GM19023 (cell line): ENCODE data around the gene FGFR3.

Experiments used
- ATAC-seq: cut with Tn5 transposase; IDR thresholded peaks from one replicate; pipeline ENCODE4 v1.9.1; 2021; ENCODE audit warnings: mild to moderate bottlenecking, moderate library complexity; ENCODE audit not compliant: unreplicated experiment

FGFR3 gene

GRCh38 chr4:1801286-1801958 is 8.3 kb downstream of the FGFR3 start:
- ATAC-seq: no peak

GRCh38 chr4:1802151-1802715 is 9.1 kb downstream of the FGFR3 start:
- ATAC-seq: no peak

GRCh38 chr4:1802720-1803522 is 9.8 kb downstream of the FGFR3 start:
- no peak for ATAC-seq

- ATAC-seq: no peak
These were observed 10.7 kb downstream of the FGFR3 start for GRCh38 chr4:1803523-1804423.

GRCh38 chr4:1804638-1805492 is 11.8 kb downstream of the FGFR3 start:
- no peak for ATAC-seq

GRCh38 chr4:1805493-1806222 is 12.6 kb downstream of the FGFR3 start:
- ATAC-seq: no peak

GRCh38 chr4:1806223-1806564 is 13.1 kb downstream of the FGFR3 start:
- no peak for ATAC-seq

- ATAC-seq: no peak
These were observed 13.7 kb downstream of the FGFR3 start for GRCh38 chr4:1806596-1807331.

- no peak for ATAC-seq
These were observed 14.3 kb downstream of the FGFR3 start for GRCh38 chr4:1807332-1807777.

GRCh38 chr4:1808396-1808795 is 15.3 kb downstream of the FGFR3 start:
- no peak for ATAC-seq

- ATAC-seq: no peak
These were observed 16.0 kb downstream of the FGFR3 start for GRCh38 chr4:1808851-1809753.

GRCh38 chr4:1809754-1810502 is 16.8 kb downstream of the FGFR3 start:
- no peak for ATAC-seq

GRCh38 chr4:1810765-1811164 is 17.7 kb downstream of the FGFR3 start:
- no peak for ATAC-seq

GRCh38 chr4:1812720-1813119 is 19.6 kb downstream of the FGFR3 start:
- no peak for ATAC-seq

GRCh38 chr4:1813231-1813630 is 20.1 kb downstream of the FGFR3 start:
- no peak for ATAC-seq

GRCh38 chr4:1813915-1814314 is 20.8 kb downstream of the FGFR3 start:
- no peak for ATAC-seq

- ATAC-seq: no peak
These were observed 21.4 kb downstream of the FGFR3 start for GRCh38 chr4:1814453-1814852.
